B cell (primary cell): ENCODE results near the gene FTSJ3. TPM values are rescaled to one million over a fixed set of nuclear protein-coding genes. Genes with fewer than 3 reads are reported as not detected.

ENCODE experiments used
- ATAC-seq: fragments of 200-7000 bp; cut with Tn5 transposase; one replicate; pipeline ENCODE4 v1.10.0; 2021; ENCODE audit warnings: low read depth, mild to moderate bottlenecking, moderate number of reproducible peaks, moderate library complexity
- CTCF ChIA-PET: fragments of 350-600 bp; sonication (Branson Sonifier 250); formaldehyde crosslinking; loops from one replicate; lab custom pipeline; 2021; ENCODE audit warnings: antibody characterized with exemption, inconsistent platforms; lab: Charles Lee
- POLR2A ChIA-PET: fragments of 350-600 bp; sonication (Branson Sonifier 250); formaldehyde crosslinking; loops from one replicate; lab custom pipeline; 2021; ENCODE audit warnings: antibody characterized with exemption; lab: Charles Lee
- DNase-seq: peaks from one replicate; pipeline ENCODE4 v3.0.0; 2013
- H2AFZ ChIP-seq: 2 replicates; pipeline ENCODE4 v1.6.1; 2012; ENCODE audit warnings: mild to moderate bottlenecking, low read depth, low read length; ENCODE audit not compliant: insufficient read depth, poor library complexity, severe bottlenecking
- H3K27ac ChIP-seq, 2 donors: 1 replicate in 1 of 2; 2 replicates in 1 of 2; pipeline ENCODE4 v1.5.1; 2012 to 2013; ENCODE audit warnings: low read length in 2 of 2, mild to moderate bottlenecking in 2 of 2, moderate library complexity in 1 of 2
- H3K27me3 ChIP-seq, 4 experiments: fragments of 200-600 bp in 1 of 4; sonication (generic) in 1 of 4; replicated peaks in 1 of 4; 1 replicate in 2 of 4; 2 replicates in 2 of 4; pipeline versions ENCODE4 v1.6.1 to v1.7.0; 2013 to 2016; ENCODE audit warnings: low read length in 3 of 4, mild to moderate bottlenecking in 2 of 4, mixed read lengths in 1 of 4, moderate library complexity in 1 of 4; ENCODE audit not compliant: insufficient read depth in 4 of 4, control insufficient read depth in 3 of 4; ENCODE audit errors: control extremely low read depth in 1 of 4
- H3K36me3 ChIP-seq, 2 experiments: replicated peaks in 1 of 2; 1 replicate in 1 of 2; 2 replicates in 1 of 2; pipeline versions ENCODE4 v1.6.1 to v1.7.1; 2013; ENCODE audit warnings: low read length in 1 of 2; ENCODE audit not compliant: insufficient read depth in 2 of 2, control insufficient read depth in 1 of 2; ENCODE audit errors: control extremely low read depth in 1 of 2, extremely low read depth in 1 of 2
- H3K4me1 ChIP-seq, 2 donors: fragments of 200-600 bp in 1 of 2; sonication (generic) in 1 of 2; 1 replicate in 1 of 2; 2 replicates in 1 of 2; pipeline versions ENCODE4 v1.5.1 to v1.6.1; 2013 to 2017; ENCODE audit warnings: low read length in 2 of 2; ENCODE audit not compliant: control insufficient read depth in 2 of 2, insufficient read depth in 2 of 2
- H3K4me2 ChIP-seq: replicated peaks from 2 replicates; pipeline ENCODE3; 2012; ENCODE audit warnings: mild to moderate bottlenecking, low read depth, low read length; ENCODE audit not compliant: poor library complexity, severe bottlenecking
- H3K4me3 ChIP-seq, 5 experiments: fragments of 200-600 bp in 1 of 5; sonication (generic) in 1 of 5; 1 replicate in 3 of 5; 2 replicates in 2 of 5; pipeline versions ENCODE4 v1.5.1 to v1.7.0; 2011 to 2016; ENCODE audit warnings: low read length in 4 of 5, mild to moderate bottlenecking in 4 of 5, low read depth in 2 of 5, control low read depth in 1 of 5, moderate library complexity in 1 of 5; ENCODE audit not compliant: insufficient read depth in 1 of 5; ENCODE audit errors: control extremely low read depth in 1 of 5, extremely low read depth in 1 of 5
- H3K79me2 ChIP-seq: fragments of 200-600 bp; sonication (generic); one replicate; pipeline ENCODE4 v1.6.0; 2016; ENCODE audit warnings: low read length; ENCODE audit not compliant: control insufficient read depth, insufficient read depth
- H3K9ac ChIP-seq: fragments of 200-600 bp; sonication (generic); 2 replicates; pipeline ENCODE4 v1.6.1; 2017; ENCODE audit warnings: mild to moderate bottlenecking, low read length, moderate library complexity
- H3K9me3 ChIP-seq, 3 donors: one replicate each; pipeline versions ENCODE4 v1.6.1 to v1.7.1; 2013; ENCODE audit warnings: low read length in 2 of 3; ENCODE audit not compliant: control insufficient read depth in 2 of 3, insufficient read depth in 1 of 3; ENCODE audit errors: control extremely low read depth in 1 of 3
- H4K20me1 ChIP-seq: 2 replicates; pipeline ENCODE4 v1.6.0; 2012; ENCODE audit warnings: mild to moderate bottlenecking, low read length; ENCODE audit not compliant: insufficient read depth, control insufficient read depth, poor library complexity, severe bottlenecking
- H3K27ac Mint-ChIP-seq: one replicate; pipeline ENCODE4 v1.8.0; 2021; ENCODE audit warnings: mixed read lengths
- H3K27me3 Mint-ChIP-seq: one replicate; pipeline ENCODE4 v1.8.0; 2021; ENCODE audit warnings: mixed read lengths
- H3K4me1 Mint-ChIP-seq: one replicate; pipeline ENCODE4 v1.8.0; 2021; ENCODE audit warnings: mixed read lengths
- H3K4me3 Mint-ChIP-seq: one replicate; pipeline ENCODE4 v1.8.0; 2021; ENCODE audit warnings: mixed read lengths
- H3K9me3 Mint-ChIP-seq: one replicate; pipeline ENCODE4 v1.8.0; 2022; ENCODE audit warnings: mixed read lengths; ENCODE audit not compliant: insufficient read depth
- CTCF ChIP-seq: fragments of 200-600 bp; IDR thresholded peaks from one replicate; pipeline ENCODE4 v1.8.0; 2022; ENCODE audit warnings: antibody characterized with exemption, mild to moderate bottlenecking
- EZH2 ChIP-seq: IDR thresholded peaks from 2 replicates; pipeline ENCODE4 v1.6.1; 2012; ENCODE audit warnings: borderline replicate concordance, low read depth, mild to moderate bottlenecking, moderate library complexity, low read length; ENCODE audit not compliant: insufficient read depth, poor library complexity, severe bottlenecking
- WGBS: methylation state at CpG from one replicate; pipeline ENCODE4 v1.1.5; 2013; ENCODE audit warnings: missing lambda C conversion rate; ENCODE audit not compliant: insufficient coverage; 5-methylcytosine and 5-hydroxymethylcytosine counted together
- intact Hi-C: fragments of 100-400 bp; cut with micrococcal nuclease; formaldehyde crosslinking; loops from one replicate; pipeline ENCODE4 v1.10.0; 2022
- polyA plus RNA-seq: library from polyadenylated mRNA; depleted of rRNA; stranded (reverse); fragments of >200 nt; gene quantifications from 2 replicates; pipeline ENCODE4 v1.2.3, GENCODE V29; 2012
- total RNA-seq, 2 donors: library from RNA; stranded (reverse); fragments of 120-200 nt in 1 of 2; gene quantifications; 1 replicate in 1 of 2; 2 replicates in 1 of 2; pipeline versions ENCODE4 v1.2.3 to v1.2.4, GENCODE V29; 2013 to 2022

The FTSJ3 gene
- total and polyA plus RNA-seq, 2 donors (not counting 1 experiment from before 2014, with no cell fraction given), result 26.5 to 75.9 TPM

DNA sequence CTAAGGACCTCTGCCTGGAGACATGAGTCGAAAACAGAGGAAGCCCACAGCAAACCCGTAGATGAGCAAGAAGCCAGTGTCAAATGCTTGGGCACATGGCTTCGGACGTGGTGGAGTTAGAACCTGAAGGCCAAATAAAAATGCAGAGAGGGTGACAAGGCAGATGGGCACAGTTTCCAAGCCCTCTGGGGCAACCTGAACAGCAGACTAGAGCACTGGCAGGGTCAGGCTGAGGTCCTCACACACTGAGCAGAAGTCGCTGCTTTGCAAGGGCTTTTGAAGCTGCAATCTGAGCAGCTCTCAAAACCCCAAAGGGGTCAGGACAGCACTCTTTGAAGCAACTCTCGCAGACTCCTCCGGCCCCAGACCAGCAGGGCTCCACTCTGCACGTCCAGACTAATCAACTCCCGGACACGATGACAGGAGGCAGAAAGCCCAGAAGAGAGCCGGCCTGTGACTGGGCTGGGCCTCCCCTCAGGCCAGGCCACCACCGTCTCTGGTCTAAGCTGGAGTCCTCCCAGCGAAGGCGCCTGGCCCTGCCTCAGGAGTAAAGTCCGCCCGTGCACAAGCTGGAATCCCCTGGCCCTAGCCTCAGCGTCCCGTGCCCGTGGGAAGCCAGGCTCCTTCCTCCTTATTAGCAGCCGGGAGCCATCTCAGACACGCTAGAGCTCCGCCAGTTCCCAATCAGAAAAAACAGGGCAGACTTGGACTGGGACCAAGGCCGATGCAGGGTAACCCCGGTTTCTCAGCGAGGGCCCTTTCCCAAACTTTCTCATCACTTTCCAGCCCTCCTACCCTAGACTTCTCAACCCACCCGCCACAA is 14.1 kb upstream of the FTSJ3 start:
- peak overlapping the region; percentile 19 to 92 (median 89) for H3K4me3 ChIP-seq
- H3K27me3 Mint-ChIP-seq, result no peaks in the 10 kb centered on the region
- H3K9ac ChIP-seq, result peak overlapping the region; percentile 93
- peaks cover 0 to 13% of the 10 kb centered on the region in 2 experiments for H3K36me3 ChIP-seq
- H3K4me3 Mint-ChIP-seq, result peak overlapping the region; percentile 94
- H3K27me3 ChIP-seq, result no peaks in the 10 kb centered on the region
- CTCF ChIA-PET, result interaction anchor here (0.6 to 3.0 kb wide), 4 partner anchors 10 to 102 kb away, joined by 3 to 13 read pairs (median 3); no protein-coding TSS in a partner anchor
- H3K79me2 ChIP-seq, result peaks cover 60% of the 10 kb centered on the region
- DNase-seq (peak; percentile 37), ATAC-seq (no peak)
- peaks cover 35 to 51% of the 10 kb centered on the region in 2 donors for H3K4me1 ChIP-seq
- 3% methylated on average over 26 of the region's 26 CpGs for WGBS
- peaks cover 45% of the 10 kb centered on the region for H3K4me1 Mint-ChIP-seq
- H4K20me1 ChIP-seq, result peaks cover 56% of the 10 kb centered on the region
- H3K4me2 ChIP-seq, result peak overlapping the region; percentile 100
- intact Hi-C loops, result loop anchor here (2.0 kb wide), 1 partner anchor 291 kb away; the partner anchor contains the start of gene DCAF7
- TF ChIP-seq EZH2 (no peak), CTCF (no peak)
- H2AFZ ChIP-seq, result peak overlapping the region; percentile 82
- POLR2A ChIA-PET, result interaction anchor here (0.8 to 1.2 kb wide), 5 partner anchors 10 to 147 kb away, joined by 3 to 7 read pairs (median 3); partner anchors contain the start of gene DDX42
- peak overlapping the region; percentile 94 for H3K27ac Mint-ChIP-seq
- H3K9me3 Mint-ChIP-seq, result no peaks in the 10 kb centered on the region
- peak overlapping the region in 1 of 2 donors; percentile 90 for H3K27ac ChIP-seq
- H3K9me3 ChIP-seq, result no peaks in the 10 kb centered on the region
